NCI-H460 (cell line): ENCODE data around the gene ANGPT4. TPM values are rescaled to one million over a fixed set of nuclear protein-coding genes. Genes with fewer than 3 reads are reported as not detected.
"Not testable (repeated sequence)": the region's sequence is repeated elsewhere in the genome, so short reads cannot be mapped to it uniquely, and the experiment has no call there.

Experiments used
- DNase-seq: peaks from one replicate; pipeline ENCODE4 v3.0.0-alpha.2; 2016; ENCODE audit warnings: low read depth; ENCODE audit errors: extremely low read depth
- total RNA-seq: library from RNA; depleted of rRNA; stranded (reverse); fragments of >200 nt; shearing (Covaris generic); gene quantifications from 2 replicates; pipeline ENCODE4 v1.2.3, GENCODE V29; 2014; rRNA removed

The ANGPT4 gene
- total RNA-seq, 1 experiment from 2014 or later: not detected

- DNase-seq: no peak
Measured at GRCh38 chr20:830011-830521, 86.1 kb downstream of the ANGPT4 start.

GRCh38 chr20:829551-829950 lies 86.6 kb downstream of the ANGPT4 start:
- no peak for DNase-seq

- DNase-seq: no peak
Measured at GRCh38 chr20:828987-829386, 87.1 kb downstream of the ANGPT4 start.

- DNase-seq: not testable (repeated sequence)
Measured at GRCh38 chr20:827981-828380, 88.2 kb downstream of the ANGPT4 start.

- DNase-seq: no peak
Measured at GRCh38 chr20:826695-827323, 89.3 kb downstream of the ANGPT4 start.

GRCh38 chr20:825710-826421 lies 90.3 kb downstream of the ANGPT4 start:
- no peak for DNase-seq

GRCh38 chr20:824916-825315 lies 91.2 kb downstream of the ANGPT4 start:
- DNase-seq: no peak

GRCh38 chr20:824490-824889 lies 91.6 kb downstream of the ANGPT4 start:
- no peak for DNase-seq

GRCh38 chr20:823574-823902 lies 92.6 kb downstream of the ANGPT4 start:
- DNase-seq: no peak

- DNase-seq: no peak
Measured at GRCh38 chr20:822651-823573, 93.2 kb downstream of the ANGPT4 start.

- no peak for DNase-seq
Measured at GRCh38 chr20:821731-822065, 94.4 kb downstream of the ANGPT4 start.

GRCh38 chr20:821046-821730 lies 94.9 kb downstream of the ANGPT4 start:
- no peak for DNase-seq

GRCh38 chr20:820323-820953 lies 95.7 kb downstream of the ANGPT4 start:
- no peak for DNase-seq

Other genes with a start within 250 kb of the ANGPT4 start
- gene SCRT2, start 240.5 kb downstream of the ANGPT4 start, total RNA-seq: not detected in 2 replicates
- 0.02 TPM in 1 of 2 replicates, not detected in the other for gene SLC52A3, start 147.8 kb downstream of the ANGPT4 start, total RNA-seq
- gene FAM110A, start 82.6 kb downstream of the ANGPT4 start, total RNA-seq: 2.6 and 3.7 TPM in 2 replicates
- not detected in 2 replicates for gene RSPO4, start 86.0 kb upstream of the ANGPT4 start, total RNA-seq
- 66.4 and 76.8 TPM in 2 replicates for gene PSMF1, start 202.3 kb upstream of the ANGPT4 start, total RNA-seq